GM18502 (cell line): ENCODE results near the gene RHOU.
"Not testable (repeated sequence)": the region's sequence is repeated elsewhere in the genome, so short reads cannot be mapped to it uniquely, and the experiment has no call there.

Source experiments
- ATAC-seq: cut with Tn5 transposase; IDR thresholded peaks from one replicate; pipeline ENCODE4 v1.9.1; 2021; ENCODE audit warnings: mild to moderate bottlenecking; ENCODE audit not compliant: unreplicated experiment, poor library complexity

The RHOU gene

GRCh38 chr1:228755800-228756199 lies 20.5 kb downstream of the RHOU start:
- no peak for ATAC-seq

- ATAC-seq = no peak
These were observed 21.2 kb downstream of the RHOU start for GRCh38 chr1:228756457-228756856.

GRCh38 chr1:228758447-228758846 lies 23.2 kb downstream of the RHOU start:
- no peak for ATAC-seq

- ATAC-seq = no peak
These were observed 25.7 kb downstream of the RHOU start for GRCh38 chr1:228760979-228761378.

GRCh38 chr1:228763561-228763960 lies 28.3 kb downstream of the RHOU start:
- no peak for ATAC-seq

- ATAC-seq = no peak
These were observed 30.1 kb downstream of the RHOU start for GRCh38 chr1:228765168-228765946.

GRCh38 chr1:228766788-228767187 lies 31.5 kb downstream of the RHOU start:
- no peak for ATAC-seq

GRCh38 chr1:228767636-228768354 lies 32.5 kb downstream of the RHOU start:
- no peak for ATAC-seq

- ATAC-seq = no peak
These were observed 33.2 kb downstream of the RHOU start for GRCh38 chr1:228768355-228769000.

- no peak for ATAC-seq
These were observed 35.5 kb downstream of the RHOU start for GRCh38 chr1:228770779-228771223.

GRCh38 chr1:228772516-228773212 lies 37.4 kb downstream of the RHOU start:
- no peak for ATAC-seq

- ATAC-seq = not testable (repeated sequence)
These were observed 40.7 kb downstream of the RHOU start for GRCh38 chr1:228775946-228776345.

GRCh38 chr1:228776449-228776848 lies 41.2 kb downstream of the RHOU start:
- no peak for ATAC-seq

GRCh38 chr1:228777236-228777635 lies 42.0 kb downstream of the RHOU start:
- ATAC-seq = no peak

- no peak for ATAC-seq
These were observed 42.7 kb downstream of the RHOU start for GRCh38 chr1:228778026-228778425.

- ATAC-seq = no peak
These were observed 43.2 kb downstream of the RHOU start for GRCh38 chr1:228778466-228778865.

- ATAC-seq = no peak
These were observed 43.7 kb downstream of the RHOU start for GRCh38 chr1:228778961-228779360.

GRCh38 chr1:228781161-228781808 lies 46.0 kb downstream of the RHOU start:
- ATAC-seq = no peak

GRCh38 chr1:228781809-228782661 lies 46.8 kb downstream of the RHOU start:
- no peak for ATAC-seq
